CD14-positive monocyte (primary cell): Measurements from ENCODE around the gene INPP5A. TPM values are rescaled to one million over a fixed set of nuclear protein-coding genes. Genes with fewer than 3 reads are reported as not detected.

ENCODE experiments used
- DNase-seq, 3 donors: peaks; one replicate each; pipeline ENCODE4 v3.0.0-alpha.2; 2011 to 2022
- H2AFZ ChIP-seq: 2 replicates; pipeline ENCODE4 v1.6.0; 2012; ENCODE audit warnings: mild to moderate bottlenecking, low read depth, low read length, inconsistent platforms; ENCODE audit not compliant: insufficient read depth, poor library complexity, severe bottlenecking
- H3K27ac ChIP-seq, 2 donors: 1 replicate in 1 of 2; 2 replicates in 1 of 2; pipeline ENCODE4 v1.5.1; 2012 to 2013; ENCODE audit warnings: low read length in 2 of 2, control low read depth in 1 of 2, inconsistent platforms in 1 of 2, low read depth in 1 of 2, mild to moderate bottlenecking in 1 of 2
- H3K27me3 ChIP-seq, 2 donors: one replicate each; pipeline versions ENCODE4 v1.6.0 to v1.6.1; 2011 to 2013; ENCODE audit warnings: low read length in 2 of 2; ENCODE audit not compliant: control insufficient read depth in 2 of 2, insufficient read depth in 2 of 2
- H3K36me3 ChIP-seq, 2 donors: replicated peaks in 1 of 2; 1 replicate in 1 of 2; 2 replicates in 1 of 2; pipeline versions ENCODE4 v1.5.1 to v1.6.1; 2012 to 2013; ENCODE audit warnings: low read length in 2 of 2, control low read depth in 1 of 2, inconsistent platforms in 1 of 2, mild to moderate bottlenecking in 1 of 2; ENCODE audit not compliant: insufficient read depth in 2 of 2, control insufficient read depth in 1 of 2
- H3K4me1 ChIP-seq, 2 donors: 1 replicate in 1 of 2; 2 replicates in 1 of 2; pipeline versions ENCODE4 v1.5.1 to v1.6.1; 2012 to 2013; ENCODE audit warnings: low read length in 2 of 2, control low read depth in 1 of 2, inconsistent platforms in 1 of 2, mild to moderate bottlenecking in 1 of 2, moderate library complexity in 1 of 2; ENCODE audit not compliant: insufficient read depth in 2 of 2, control insufficient read depth in 1 of 2
- H3K4me2 ChIP-seq: replicated peaks from 2 replicates; pipeline ENCODE3; 2012; ENCODE audit warnings: low read length, moderate library complexity, mild to moderate bottlenecking; ENCODE audit not compliant: poor library complexity, severe bottlenecking; ENCODE audit errors: extremely low read depth
- H3K4me3 ChIP-seq, 3 experiments: fragments of 200-600 bp in 1 of 3; sonication (generic) in 1 of 3; replicated peaks in 1 of 3; 1 replicate in 2 of 3; 2 replicates in 1 of 3; pipeline ENCODE4 v1.5.1; 2011 to 2013; ENCODE audit warnings: low read length in 3 of 3, mild to moderate bottlenecking in 3 of 3, control low read depth in 2 of 3, low read depth in 2 of 3, inconsistent platforms in 1 of 3, moderate library complexity in 1 of 3
- H3K79me2 ChIP-seq: 2 replicates; pipeline ENCODE4 v1.6.0; 2012; ENCODE audit warnings: mild to moderate bottlenecking, control low read depth, inconsistent platforms, low read length, moderate library complexity; ENCODE audit not compliant: insufficient read depth
- H3K9ac ChIP-seq: 2 replicates; pipeline ENCODE4 v1.6.0; 2017; ENCODE audit warnings: low read length, mild to moderate bottlenecking; ENCODE audit not compliant: insufficient read depth, poor library complexity, severe bottlenecking
- H3K9me3 ChIP-seq, 2 donors: replicated peaks in 1 of 2; 1 replicate in 1 of 2; 2 replicates in 1 of 2; pipeline versions ENCODE4 v1.5.1 to v1.6.1; 2012 to 2013; ENCODE audit warnings: low read length in 2 of 2, control low read depth in 1 of 2; ENCODE audit not compliant: control insufficient read depth in 1 of 2, insufficient read depth in 1 of 2
- H4K20me1 ChIP-seq: 2 replicates; pipeline ENCODE4 v1.6.0; 2012; ENCODE audit warnings: mild to moderate bottlenecking, low read length, control low read depth, moderate library complexity; ENCODE audit not compliant: insufficient read depth
- H3K27ac Mint-ChIP-seq, 7 donors: one replicate each; pipeline ENCODE4 v1.8.0; 2020; ENCODE audit warnings: mild to moderate bottlenecking in 7 of 7, mixed read lengths in 7 of 7, moderate library complexity in 6 of 7, inconsistent platforms in 2 of 7
- H3K27me3 Mint-ChIP-seq, 3 donors: one replicate each; pipeline ENCODE4 v1.8.0; 2021 to 2022; ENCODE audit warnings: low read depth in 3 of 3, mild to moderate bottlenecking in 3 of 3, mixed read lengths in 3 of 3, moderate library complexity in 3 of 3, inconsistent platforms in 1 of 3
- H3K36me3 Mint-ChIP-seq, 2 donors: one replicate each; pipeline ENCODE4 v1.8.0; 2020; ENCODE audit warnings: mixed read lengths in 2 of 2, inconsistent platforms in 1 of 2, mild to moderate bottlenecking in 1 of 2
- H3K4me1 Mint-ChIP-seq: one replicate; pipeline ENCODE4 v1.8.0; 2020; ENCODE audit warnings: mild to moderate bottlenecking, mixed read lengths
- H3K4me3 Mint-ChIP-seq, 2 donors: one replicate each; pipeline ENCODE4 v1.8.0; 2020; ENCODE audit warnings: mild to moderate bottlenecking in 2 of 2, mixed read lengths in 2 of 2, moderate library complexity in 1 of 2
- H3K9me3 Mint-ChIP-seq, 7 donors: one replicate each; pipeline ENCODE4 v1.8.0; 2020 to 2022; ENCODE audit warnings: mixed read lengths in 7 of 7, mild to moderate bottlenecking in 6 of 7, moderate library complexity in 6 of 7, inconsistent platforms in 2 of 7
- CTCF ChIP-seq: fragments of 200-600 bp; IDR thresholded peaks from one replicate; pipeline ENCODE4 v1.8.0; 2022; ENCODE audit warnings: antibody characterized with exemption, mild to moderate bottlenecking
- WGBS: methylation state at CpG from one replicate; pipeline ENCODE4 v1.1.5; 2013; ENCODE audit warnings: missing lambda C conversion rate; ENCODE audit not compliant: insufficient coverage; 5-methylcytosine and 5-hydroxymethylcytosine counted together
- intact Hi-C, 2 donors: fragments of 100-400 bp; cut with micrococcal nuclease; formaldehyde crosslinking; loops; one replicate each; pipeline versions ENCODE4 v1.15.0 to v1.15.1; 2023
- polyA plus RNA-seq, 3 donors: library from polyadenylated mRNA; depleted of rRNA in 1 of 3; unstranded in 2 of 3; stranded (reverse) in 1 of 3; fragments of 300-500 nt in 2 of 3; fragments of >200 nt in 1 of 3; fragmentation: Illumina TruSeq in 2 of 3; gene quantifications; 1 replicate in 2 of 3; 2 replicates in 1 of 3; pipeline ENCODE4 v1.2.3, GENCODE V29; 2012 to 2021

INPP5A gene
- polyA plus RNA-seq, 3 donors: 0.87 to 17.2 (median 2.9) TPM

- H3K27ac ChIP-seq: no peak overlapping the region
- WGBS: over 99% methylated on average over 12 of the region's 20 CpGs
- Mint-ChIP-seq H3K36me3 (peaks cover 66 to 92% of the 10 kb centered on the region in 2 donors), H3K4me3 (no peak overlapping the region), H3K9me3 (peaks cover 5 to 31% (median 12%) of the 10 kb centered on the region in 7 donors), H3K27ac (peak overlapping the region in 1 of 7 donors; percentile 39), H3K4me1 (no peaks in the 10 kb centered on the region), H3K27me3 (peaks cover 0 to 4% (median 0%) of the 10 kb centered on the region in 3 donors)
- no peak overlapping the region for H3K4me3 ChIP-seq
- H4K20me1 ChIP-seq: no peaks in the 10 kb centered on the region
- H3K4me2 ChIP-seq: no peak overlapping the region
- H3K27me3 ChIP-seq: no peaks in the 10 kb centered on the region
- H3K9ac ChIP-seq: no peak overlapping the region
- intact Hi-C loops: no loop called here
- H2AFZ ChIP-seq: no peak overlapping the region
- no peaks in the 10 kb centered on the region for H3K79me2 ChIP-seq
- peaks cover 58 to 71% of the 10 kb centered on the region in 2 donors for H3K36me3 ChIP-seq
- no peaks in the 10 kb centered on the region for H3K4me1 ChIP-seq
- TF ChIP-seq CTCF: no peak
- H3K9me3 ChIP-seq: peaks cover 9 to 12% of the 10 kb centered on the region in 2 donors
- DNase-seq: no peak
Measured at GRCh38 chr10:132752378-132752777, 214.8 kb downstream of the INPP5A start.

DNA sequence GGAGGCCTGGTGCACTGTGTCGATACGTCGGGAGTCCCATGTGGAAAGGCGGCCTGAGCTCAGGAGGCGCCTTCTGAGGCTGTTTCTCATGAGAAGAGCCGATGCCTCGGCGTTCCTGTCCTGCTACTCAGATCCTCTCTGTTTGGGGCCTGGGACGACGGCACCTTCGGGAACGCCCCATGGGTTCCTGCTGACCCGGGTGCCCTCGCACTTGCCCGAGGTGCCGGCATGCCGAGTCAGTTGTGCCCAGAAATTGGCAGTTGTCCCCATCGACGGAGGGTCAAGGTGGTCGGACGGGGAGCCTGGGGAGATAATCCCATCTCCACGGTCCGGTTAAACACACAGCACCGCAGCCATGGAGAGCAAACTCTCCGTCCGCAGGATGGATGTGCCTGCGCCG, 215.4 kb downstream of the INPP5A start:
- no peaks in the 10 kb centered on the region for H3K4me1 ChIP-seq
- 98% methylated on average over 28 of the region's 28 CpGs for WGBS
- H3K27ac Mint-ChIP-seq: peak overlapping the region in 1 of 7 donors; percentile 68
- H3K27me3 Mint-ChIP-seq: peaks cover 0 to 4% (median 0%) of the 10 kb centered on the region in 3 donors
- no peak overlapping the region for H3K4me3 Mint-ChIP-seq
- no peak overlapping the region for H3K4me2 ChIP-seq
- H3K4me1 Mint-ChIP-seq: no peaks in the 10 kb centered on the region
- no peaks in the 10 kb centered on the region for H3K27me3 ChIP-seq
- H3K36me3 ChIP-seq: peaks cover 60 to 74% of the 10 kb centered on the region in 2 donors
- intact Hi-C loops: no loop called here
- H3K9ac ChIP-seq: no peak overlapping the region
- no peak for DNase-seq
- no peaks in the 10 kb centered on the region for H4K20me1 ChIP-seq
- H2AFZ ChIP-seq: no peak overlapping the region
- no peak overlapping the region for H3K4me3 ChIP-seq
- H3K79me2 ChIP-seq: no peaks in the 10 kb centered on the region
- no peak overlapping the region for H3K27ac ChIP-seq
- peaks cover 67 to 94% of the 10 kb centered on the region in 2 donors for H3K36me3 Mint-ChIP-seq
- H3K9me3 Mint-ChIP-seq: peaks cover 5 to 33% (median 12%) of the 10 kb centered on the region in 7 donors
- TF ChIP-seq CTCF: no peak
- peaks cover 9 to 12% of the 10 kb centered on the region in 2 donors for H3K9me3 ChIP-seq
